Cortex of kidney (tissue), 1 donor: ENCODE data around the gene DYNC1H1.

Experiments
- DNase-seq: peaks from one replicate; lab custom pipeline; 2025; lab: John Stamatoyannopoulos, UW

The DYNC1H1 gene

DNA sequence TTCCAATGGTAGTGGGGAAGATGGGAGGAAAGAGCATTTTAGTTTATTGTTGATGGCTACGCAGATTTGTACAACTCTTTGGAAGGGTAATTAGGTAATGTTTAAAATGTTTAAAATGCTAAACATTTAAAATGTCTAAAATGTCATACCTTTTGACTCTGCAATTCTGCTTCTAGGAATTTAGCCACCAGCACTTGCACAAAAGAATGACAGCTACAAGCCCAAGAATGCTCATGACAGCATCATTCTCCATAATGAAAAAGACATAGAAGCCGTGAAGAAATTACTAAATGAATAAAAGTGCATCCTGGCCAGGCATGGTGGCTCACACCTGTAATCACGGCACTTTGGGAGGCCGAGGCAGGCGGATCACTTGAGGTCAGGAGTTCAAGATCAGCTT is 19.9 kb upstream of the DYNC1H1 start:
- no peak for DNase-seq

DNA sequence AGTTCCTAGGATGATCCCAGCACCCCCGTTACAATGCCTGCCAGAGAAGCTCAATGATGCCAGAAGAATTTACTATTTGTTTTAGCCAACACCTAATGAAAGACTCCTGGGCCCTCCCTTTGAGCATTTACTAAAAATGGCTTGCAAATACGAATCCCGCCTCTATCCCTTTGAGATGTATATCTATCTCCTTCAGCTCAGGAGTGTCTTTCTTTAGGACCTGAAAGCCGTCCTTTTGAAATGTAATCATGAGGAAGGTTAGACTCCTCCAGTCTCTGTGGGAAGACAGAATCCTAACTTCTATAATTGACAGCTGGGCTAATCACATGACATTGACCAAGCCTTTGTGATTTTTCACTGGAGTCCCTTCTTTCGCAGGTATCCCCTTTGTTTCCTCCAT is 19.2 kb upstream of the DYNC1H1 start:
- DNase-seq, result no peak

DNA sequence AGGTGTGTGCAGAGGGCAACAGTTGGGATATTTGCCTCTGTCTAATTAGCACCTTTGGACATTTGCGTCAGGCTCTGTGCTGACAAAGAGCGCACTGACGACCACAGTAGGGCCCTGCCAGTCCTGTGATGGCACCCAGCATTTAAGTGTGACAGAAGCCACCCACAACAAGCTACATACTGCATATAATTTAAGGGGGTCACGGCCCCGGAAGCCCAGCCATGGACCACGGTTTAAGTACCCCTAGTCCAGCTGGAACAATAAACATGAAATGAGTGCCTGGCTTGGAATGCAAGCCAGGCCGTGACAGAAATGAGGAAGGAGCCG is 16.8 kb upstream of the DYNC1H1 start:
- no peak for DNase-seq

DNA sequence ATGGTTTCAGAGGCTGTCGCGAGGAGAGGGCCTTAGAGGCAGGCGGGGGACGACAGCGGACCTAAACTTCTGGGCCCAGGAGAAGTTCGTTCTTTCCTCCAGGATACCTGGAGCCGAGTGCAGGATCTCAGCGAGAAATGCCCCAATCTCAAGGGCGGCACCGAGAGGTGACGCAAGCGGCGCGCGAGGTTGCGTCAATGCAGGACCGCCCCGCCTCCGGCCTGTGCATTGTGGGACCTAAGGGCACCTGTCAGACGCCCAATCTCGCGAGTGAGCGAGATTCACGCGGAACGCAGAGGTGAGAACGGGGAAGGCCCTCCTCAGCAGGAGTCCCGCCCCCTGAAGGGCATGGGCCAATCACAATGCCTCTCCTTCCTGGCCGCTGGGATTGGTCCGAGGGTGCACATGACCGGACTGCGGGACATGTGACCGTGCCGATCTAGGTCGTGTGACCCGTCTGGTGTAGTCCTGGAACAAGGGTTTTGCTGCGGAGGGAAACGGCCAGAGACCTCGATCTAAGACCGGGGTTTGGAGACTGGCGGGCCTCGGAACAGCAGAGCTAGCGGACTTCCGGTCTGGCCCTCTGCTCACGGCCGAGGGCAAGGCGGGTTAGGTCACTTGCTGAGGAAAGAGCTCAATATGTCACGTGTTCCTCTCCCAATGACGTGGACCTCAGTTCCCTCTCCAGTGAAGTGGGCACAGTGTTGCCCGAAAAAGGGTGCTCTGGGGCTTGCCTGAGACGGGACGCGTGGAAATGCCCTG is 16.3 kb upstream of the DYNC1H1 start:
- DNase-seq, result peak; percentile 93

DNA sequence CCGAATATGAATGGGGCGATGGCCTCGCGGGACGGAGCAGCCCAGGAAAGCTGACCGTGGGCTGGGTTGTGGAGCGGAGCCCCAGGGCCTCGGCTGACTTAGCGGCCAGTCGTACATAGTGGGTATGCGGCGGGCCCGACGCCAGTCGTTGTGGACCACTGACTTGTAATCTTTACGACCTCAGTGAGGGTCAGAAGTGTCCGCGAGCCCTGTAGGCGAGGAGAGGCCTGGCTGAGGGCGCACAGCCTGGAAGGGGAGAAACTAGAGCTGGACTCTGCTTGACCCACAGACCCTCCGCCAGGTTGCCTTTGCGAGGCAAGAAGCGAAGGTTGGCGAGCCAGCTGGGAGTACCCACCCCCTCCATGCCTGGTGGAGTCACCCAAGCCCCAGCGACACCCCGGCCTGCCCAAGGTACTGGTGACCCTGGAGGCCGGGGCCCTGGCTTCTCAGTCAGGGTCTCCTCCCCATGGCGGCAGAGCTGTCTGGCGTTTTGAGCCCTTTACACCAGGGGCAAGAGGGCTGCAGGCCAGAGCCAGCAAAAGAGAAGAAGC is 15.6 kb upstream of the DYNC1H1 start:
- no peak for DNase-seq

DNA sequence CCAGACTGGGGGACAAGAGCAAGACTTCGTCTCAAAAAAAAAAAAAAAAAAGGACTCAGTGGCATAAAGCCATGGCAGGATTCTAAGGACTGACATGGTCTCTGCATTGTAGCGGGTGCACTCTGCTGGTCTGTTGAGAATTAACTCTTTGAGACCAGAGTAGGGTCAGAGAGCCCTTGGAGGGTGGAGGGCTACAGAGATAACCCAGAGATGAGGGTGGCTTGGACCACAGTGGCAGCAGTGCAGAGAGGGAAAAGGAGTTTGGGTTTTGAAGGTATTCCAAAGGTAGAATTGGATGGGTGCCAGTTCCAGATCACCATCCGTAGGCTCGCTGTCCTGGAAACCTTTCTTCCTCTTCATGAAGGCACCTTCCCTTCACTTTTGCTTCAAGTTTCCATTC is 14.3 kb upstream of the DYNC1H1 start:
- DNase-seq, result no peak

DNA sequence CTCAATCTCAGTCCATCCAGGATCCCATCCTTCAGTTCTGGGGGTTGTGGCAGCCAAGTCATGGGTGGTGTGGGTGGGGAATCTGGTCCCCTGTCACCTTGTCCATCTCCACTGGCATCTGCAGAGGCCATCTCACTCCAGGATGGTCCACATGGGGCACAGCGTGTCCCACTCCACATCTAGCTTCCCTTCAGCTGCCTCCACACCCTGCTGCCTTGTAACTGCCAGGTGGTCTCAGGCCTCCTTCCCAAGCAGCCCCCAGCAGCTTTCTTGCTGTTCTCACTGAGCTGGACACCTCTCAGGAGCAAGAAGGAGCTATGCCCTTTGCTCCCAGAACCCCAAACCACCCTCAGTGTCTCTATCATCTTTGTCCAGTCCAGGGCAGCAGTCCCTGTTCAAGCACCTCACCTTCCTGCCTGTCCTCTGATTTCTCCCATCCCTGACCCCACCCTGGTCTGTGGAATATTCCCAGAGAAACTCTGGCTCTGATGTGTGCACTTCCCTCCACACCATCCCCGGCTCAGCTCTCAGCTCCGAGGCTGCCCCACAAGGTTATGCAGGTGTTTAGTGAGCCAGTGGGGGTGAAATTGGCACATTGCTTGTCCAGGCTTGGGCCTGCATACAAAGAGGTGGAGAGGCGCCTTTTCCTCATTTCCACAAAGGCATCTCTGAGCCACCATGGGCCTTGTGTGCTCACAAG is 13.7 kb upstream of the DYNC1H1 start:
- DNase-seq, result no peak

DNA sequence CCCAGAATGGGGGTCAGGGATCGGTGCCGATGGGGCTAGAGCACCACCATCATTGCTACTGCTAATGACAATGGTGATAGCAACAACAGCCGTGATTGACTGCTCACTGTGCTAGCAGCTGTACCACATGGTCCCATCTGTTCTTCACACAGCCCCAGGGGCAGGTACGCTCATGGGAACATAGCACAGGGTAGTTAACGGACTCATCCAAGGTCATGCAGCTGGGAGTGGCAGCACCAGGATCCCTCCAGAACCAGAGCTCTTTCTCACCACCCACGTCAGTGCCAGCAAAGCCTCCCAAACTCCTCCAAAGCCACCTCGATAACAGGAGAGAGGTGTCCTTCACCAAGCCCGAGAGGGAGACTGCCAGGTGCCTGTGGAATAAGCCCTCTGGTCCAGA is 11.2 kb upstream of the DYNC1H1 start:
- DNase-seq, result no peak

DNA sequence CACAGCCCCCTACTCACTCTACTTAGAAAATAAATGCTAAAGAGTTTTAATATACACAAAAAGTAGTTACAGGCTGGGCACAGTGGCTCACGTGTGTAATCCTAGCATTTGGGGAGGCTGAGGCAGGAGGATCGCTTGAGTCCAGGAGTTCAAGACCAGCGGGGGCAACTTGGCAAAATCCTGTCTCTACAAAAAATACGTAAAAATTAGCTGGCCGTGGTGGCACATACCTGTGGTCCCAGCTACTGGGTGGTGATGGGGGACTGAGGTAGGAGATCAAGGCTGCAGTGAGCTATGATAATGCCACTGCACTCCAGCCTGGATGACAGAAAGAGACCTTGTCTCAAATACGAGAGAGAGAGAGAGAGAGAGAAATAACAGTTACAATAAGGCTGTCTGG is 9.9 kb upstream of the DYNC1H1 start:
- no peak for DNase-seq

DNA sequence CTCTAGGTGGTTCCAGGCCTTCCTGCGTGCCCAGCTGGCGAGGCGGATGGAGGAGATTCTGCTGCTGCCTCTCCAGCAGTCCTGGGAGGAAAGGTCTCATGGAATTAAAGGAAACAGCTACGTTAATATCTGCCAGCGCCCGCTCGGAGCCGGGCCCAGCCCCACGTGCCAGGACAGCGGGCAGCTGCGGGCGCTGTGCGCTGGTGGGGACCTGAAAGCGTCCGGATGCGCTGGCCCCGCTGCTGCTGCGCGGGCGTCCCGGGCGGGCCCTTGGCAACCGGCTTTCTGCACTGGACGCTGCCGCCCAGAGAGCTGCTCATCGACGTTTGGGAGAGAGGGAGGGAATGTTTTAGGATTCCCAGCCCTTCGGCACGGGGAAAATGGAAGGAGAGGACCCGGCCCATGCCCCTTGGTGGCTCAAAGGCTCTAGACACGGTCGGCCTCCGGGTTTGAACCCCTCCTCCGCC is 8.6 kb upstream of the DYNC1H1 start:
- no peak for DNase-seq

DNA sequence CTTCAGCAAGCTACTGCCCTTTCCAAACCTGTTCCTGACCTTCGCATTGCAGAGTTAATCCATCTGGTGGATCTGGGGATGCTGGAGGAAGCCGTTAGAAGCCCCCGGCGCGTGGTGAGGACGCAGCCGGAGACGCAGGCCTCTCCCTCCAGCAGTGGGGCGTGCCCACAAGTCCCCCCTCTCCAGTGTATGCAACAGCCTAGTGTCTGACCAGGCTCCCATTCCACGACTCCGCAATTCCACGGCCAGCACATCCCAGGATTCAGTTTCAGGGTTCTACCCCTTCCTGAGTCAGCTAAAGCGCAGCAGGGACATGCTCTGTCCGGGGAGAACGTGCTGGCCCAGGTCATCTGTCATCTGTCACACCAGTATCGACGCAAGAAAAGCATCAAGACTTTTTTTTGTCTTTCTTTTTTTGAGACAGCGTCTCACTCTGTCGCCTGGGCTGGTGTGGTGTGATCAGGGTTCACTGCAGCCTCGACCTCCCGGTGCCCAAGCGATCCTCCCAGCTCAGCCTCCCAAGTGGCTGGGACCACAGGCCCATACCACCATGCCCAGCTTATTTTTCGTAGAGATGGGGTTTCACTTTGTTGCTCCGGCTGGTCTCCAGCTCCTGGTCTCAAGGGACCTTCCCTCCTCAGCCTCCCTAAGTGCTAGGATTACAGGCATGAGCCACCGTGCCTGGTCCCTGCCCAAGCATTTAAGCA is 8.0 kb upstream of the DYNC1H1 start:
- DNase-seq, result no peak

DNA sequence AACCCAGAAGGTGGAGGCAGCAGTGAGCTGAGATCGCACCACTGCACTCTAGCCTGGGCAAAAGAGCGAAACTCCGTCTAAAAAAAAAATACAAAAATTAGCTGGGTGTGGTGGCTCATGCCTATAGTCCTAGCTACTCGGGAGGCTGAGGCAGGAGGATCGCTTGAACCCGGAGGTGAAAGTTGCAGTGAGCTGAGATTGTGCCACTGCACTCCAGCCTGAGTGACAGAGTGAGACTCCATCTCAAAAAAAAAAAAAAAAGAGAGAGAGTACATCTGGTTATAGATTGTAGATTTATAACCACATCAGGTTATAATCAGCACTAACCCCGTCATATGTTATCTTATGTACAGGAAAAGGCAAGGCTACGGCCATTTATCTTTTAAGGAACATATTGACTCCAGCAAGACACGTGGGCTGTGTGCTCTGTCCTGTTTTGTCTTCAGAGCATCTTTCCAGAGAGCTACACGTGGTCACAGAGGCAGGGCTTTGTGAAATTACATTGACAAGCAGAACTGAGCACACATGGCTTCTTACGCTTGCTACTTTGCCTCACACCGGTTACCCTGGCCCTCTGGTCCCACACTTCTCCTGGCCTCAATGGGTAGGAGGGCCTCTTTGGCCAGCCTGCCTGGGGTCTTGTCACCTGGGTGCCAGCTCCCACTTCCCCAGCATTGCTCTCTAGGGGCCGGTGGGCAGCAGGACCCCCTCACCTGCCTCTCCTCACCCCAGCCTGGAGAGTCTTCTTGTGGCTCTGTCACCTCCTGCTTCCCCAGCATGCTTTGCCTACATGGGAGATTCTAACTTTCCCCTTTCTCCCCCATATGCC is 6.8 kb upstream of the DYNC1H1 start:
- DNase-seq, result no peak

DNA sequence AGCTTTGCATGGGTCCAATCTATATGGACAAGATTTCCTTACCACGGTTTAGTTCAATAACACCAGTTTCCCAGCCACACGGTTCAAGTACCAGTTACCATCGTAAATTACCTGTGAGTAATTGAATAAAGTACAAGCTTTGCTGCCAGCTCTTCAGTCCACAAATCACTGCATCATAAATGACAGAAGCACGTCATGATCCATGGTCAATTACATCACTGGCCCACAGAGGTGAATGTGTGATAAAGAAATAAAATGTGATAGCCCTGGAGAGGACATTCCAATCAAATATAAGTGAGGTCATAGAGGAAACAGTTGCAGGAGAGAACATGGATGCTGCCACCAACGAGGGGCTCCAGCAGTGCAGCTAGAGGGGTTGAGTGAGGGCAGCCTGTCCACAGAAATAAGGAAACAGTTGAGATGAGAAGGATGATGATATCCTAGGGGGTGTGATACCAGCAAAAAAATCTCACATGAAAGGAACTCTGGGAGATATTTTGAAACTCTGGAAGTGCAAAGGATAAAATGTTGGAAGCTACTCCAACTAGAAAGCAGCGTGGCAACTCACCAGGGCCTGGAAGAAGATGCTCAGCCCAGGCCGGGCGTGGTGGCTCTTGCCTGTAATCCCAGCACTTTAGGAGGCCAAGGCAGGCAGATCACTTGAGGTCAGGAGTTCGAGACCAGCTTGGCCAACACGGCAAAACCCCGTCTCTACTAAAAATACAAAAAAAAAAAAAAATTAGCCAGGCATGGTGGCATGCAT is 5.8 kb upstream of the DYNC1H1 start:
- DNase-seq, result no peak

DNA sequence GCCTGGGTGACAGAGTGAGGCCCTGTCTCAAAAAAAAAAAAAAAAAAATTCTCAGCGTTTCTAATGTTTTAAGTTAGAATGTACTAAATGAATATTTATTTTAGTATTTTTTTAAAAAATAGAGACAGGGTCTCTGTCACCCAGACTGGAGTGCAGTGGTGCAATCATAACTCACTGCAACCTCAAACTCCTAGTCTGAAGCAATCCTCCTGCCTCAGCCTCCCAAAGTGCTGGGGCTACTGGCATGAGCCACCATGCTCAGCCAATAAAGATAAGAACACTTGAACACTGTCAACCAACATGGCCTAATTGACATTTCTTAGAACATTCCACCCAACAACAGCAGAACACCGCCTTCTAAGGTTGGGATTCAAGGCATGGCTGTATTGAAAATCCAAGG is 5.1 kb upstream of the DYNC1H1 start:
- DNase-seq, result no peak

DNA sequence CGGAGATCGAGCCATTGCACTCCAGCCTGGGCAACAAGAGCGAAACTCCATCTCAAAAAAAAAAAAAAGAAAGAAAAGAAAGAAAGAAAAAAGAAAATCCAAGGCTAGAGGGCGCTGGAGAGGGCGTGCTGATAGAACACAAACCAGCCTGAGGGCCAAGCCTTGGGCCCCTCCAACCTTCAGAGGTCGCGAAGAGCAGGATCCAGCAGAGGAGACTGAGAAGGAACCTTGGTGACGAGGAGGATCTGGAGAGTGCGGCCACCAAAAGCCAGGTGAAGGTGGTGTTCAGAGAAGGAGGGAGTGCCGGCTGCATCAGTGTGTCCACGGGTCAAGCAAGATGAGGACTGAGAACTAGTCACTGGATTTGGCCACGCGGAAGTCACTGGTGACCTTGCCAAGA is 4.1 kb upstream of the DYNC1H1 start:
- no peak for DNase-seq

DNA sequence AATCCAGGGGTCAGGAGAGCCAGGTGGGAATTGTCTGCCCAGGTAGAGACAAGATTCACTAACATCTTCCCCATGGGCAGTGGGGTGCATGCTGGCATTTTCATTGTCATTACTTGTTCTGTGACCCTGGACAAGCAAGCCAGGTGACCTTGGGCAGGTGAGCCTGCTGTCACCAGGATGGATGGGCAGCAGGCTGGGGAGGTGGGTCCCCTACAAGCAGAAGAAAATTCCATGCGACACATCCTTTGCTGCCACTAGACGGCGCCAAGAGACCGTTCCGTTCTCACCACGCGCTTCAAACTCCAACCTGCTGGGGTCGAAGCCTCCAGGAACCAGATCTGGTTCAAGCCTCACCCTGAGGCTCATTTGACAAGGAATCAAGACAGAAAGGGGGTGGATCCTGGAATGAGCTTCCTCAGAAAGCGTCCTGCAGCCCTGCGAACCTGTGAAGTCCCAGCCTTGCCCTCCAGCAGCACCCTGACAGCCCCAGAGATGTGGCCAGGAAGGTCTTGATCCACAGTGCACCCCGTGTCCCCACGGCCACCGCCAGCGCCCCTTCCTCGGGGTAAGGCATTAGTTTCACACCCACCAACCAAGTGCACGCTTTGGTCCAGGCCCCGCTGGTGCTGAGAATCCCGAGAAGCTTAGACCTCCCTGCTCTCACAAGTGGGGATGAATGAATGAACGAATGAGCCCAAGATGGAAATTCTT is 3.2 kb upstream of the DYNC1H1 start:
- DNase-seq, result no peak

DNA sequence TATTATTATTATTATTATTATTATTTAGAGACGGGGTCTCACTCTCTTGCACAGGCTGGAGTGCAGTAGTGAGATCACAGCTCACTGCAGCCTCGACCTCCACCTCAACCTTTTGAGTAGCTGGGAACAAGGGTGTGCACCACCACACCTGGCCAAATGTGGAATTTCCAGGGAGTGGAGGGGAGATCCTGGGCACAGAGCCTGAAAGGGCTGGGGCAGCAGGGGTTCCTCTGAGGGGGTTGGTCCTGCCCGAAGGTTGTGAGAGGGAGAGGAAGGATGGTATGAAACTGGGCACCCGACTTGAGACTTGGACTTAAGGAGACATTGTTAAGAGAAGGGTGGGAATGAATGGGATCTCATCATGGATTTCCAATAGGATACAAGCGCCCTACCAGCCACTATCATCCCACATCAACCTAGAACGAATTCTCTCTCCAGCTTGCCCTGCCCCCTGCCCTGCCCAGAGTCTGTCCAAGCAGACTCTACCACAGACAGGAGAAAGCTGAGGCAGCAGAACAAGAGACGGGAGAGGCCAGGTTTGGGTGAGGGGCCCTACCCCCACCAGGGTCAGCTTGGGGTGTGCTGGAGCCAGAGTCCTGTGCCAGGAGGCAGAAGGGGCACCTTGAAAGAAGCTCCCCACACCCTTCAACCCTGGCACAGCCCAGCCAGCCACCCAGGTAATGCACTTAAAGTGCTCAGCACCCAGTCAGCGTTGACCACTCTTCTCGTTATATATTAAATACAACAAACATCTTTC is 2.4 kb upstream of the DYNC1H1 start:
- no peak for DNase-seq

DNA sequence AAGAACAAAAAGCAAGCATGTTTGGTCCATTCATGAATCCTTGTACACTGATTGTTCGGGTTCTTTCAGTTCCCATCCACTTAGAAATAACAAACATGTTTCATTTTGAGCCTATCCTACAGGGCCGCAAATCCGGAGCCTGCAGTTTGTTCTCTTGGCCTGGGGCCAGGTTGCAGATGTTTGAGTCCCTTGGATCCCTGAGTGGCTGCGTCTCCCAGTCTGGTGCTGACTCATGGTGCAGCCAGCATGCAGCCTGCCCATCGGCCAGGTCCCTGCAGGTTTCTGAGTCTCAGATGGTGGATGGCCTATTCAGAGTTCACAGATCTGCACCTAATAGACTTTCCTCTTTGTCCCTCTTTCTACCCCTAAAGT is 1.9 kb upstream of the DYNC1H1 start:
- no peak for DNase-seq

DNA sequence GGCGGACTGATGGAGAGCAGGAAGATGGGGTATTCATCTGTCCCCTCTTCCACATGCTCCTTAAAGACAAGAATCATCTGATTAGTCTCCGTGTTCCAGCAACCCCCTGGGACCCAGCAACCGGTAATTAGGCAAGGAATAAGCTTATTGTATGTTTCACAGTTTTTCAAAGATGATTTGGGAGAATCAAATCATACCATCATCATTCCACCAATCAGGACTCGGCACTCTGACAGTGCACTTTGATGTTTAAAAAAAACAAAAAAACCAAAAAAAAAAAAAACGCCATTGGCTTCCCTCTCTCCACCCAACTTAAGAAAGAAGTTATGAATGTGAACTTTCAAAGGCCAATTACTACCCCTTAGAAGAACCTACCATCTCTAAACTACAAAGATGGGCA is 1.3 kb upstream of the DYNC1H1 start:
- DNase-seq, result no peak
